Sigmoid colon (tissue), 4 donors: Measurements from ENCODE around the gene ADORA2A.

Source experiments
- EP300 ChIP-seq, 4 donors: sonication (generic); formaldehyde crosslinking; IDR thresholded peaks; one replicate each; pipeline ENCODE4 v1.6.1; 2017; ENCODE audit warnings: antibody characterized with exemption in 4 of 4
- POLR2A ChIP-seq, 2 donors: fragments of 450-650 bp; IDR thresholded peaks; one replicate each; pipeline ENCODE4 v1.6.1; 2016; ENCODE audit warnings: antibody characterized with exemption in 2 of 2, mild to moderate bottlenecking in 2 of 2, moderate library complexity in 2 of 2
- POLR2AphosphoS5 ChIP-seq, 4 donors: sonication (generic); formaldehyde crosslinking; IDR thresholded peaks; one replicate each; pipeline ENCODE4 v1.6.1; 2017; ENCODE audit warnings: antibody characterized with exemption in 4 of 4
- TF ChIP-seq, protein P1 (sequence below), 4 experiments: fragments of 450-650 bp in 3 of 4; fragments of 200-600 bp in 1 of 4; IDR thresholded peaks; one replicate each; pipeline ENCODE4 v1.5.1; 2016 to 2019; ENCODE audit warnings: antibody characterized with exemption in 4 of 4, mild to moderate bottlenecking in 3 of 4, moderate library complexity in 2 of 4

DNA sequence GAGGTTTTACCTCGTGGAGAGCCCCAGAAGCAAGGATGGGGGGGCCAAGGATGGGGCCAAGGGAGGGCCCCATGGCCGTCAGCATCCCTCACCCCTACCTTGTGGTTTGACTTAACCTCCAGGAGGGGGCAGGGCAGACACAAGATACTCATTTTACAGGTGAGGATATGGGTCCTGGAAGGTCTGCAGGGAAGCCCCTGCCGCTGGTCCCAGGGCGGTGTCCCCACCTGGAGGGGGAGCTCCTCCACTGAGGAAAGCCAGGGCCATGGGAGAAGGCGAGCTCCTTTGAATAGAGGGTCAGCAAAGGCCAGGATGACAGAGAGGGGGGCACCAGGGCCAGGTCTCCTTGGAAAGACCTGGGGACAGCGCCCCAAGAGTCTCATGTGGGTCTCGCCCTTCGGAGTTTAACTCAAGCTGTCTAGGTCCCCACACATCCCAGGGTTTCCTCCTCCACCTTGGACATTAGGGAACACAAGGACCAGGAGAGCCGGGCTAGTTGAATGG lies 5.9 kb upstream of the ADORA2A start:
- TF ChIP-seq, protein P1, sequence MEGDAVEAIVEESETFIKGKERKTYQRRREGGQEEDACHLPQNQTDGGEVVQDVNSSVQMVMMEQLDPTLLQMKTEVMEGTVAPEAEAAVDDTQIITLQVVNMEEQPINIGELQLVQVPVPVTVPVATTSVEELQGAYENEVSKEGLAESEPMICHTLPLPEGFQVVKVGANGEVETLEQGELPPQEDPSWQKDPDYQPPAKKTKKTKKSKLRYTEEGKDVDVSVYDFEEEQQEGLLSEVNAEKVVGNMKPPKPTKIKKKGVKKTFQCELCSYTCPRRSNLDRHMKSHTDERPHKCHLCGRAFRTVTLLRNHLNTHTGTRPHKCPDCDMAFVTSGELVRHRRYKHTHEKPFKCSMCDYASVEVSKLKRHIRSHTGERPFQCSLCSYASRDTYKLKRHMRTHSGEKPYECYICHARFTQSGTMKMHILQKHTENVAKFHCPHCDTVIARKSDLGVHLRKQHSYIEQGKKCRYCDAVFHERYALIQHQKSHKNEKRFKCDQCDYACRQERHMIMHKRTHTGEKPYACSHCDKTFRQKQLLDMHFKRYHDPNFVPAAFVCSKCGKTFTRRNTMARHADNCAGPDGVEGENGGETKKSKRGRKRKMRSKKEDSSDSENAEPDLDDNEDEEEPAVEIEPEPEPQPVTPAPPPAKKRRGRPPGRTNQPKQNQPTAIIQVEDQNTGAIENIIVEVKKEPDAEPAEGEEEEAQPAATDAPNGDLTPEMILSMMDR (IDR thresholded peaks at IDR 0.05), result no peak
- TF ChIP-seq POLR2A (IDR thresholded peaks at IDR 0.05) (no peak), POLR2AphosphoS5 (IDR thresholded peaks at IDR 0.05) (no peak), EP300 (IDR thresholded peaks at IDR 0.05) (no peak)
